GM19372 (cell line): Measurements from ENCODE around the gene HCN3.
"Not testable (repeated sequence)": the region's sequence is repeated elsewhere in the genome, so short reads cannot be mapped to it uniquely, and the experiment has no call there.

Experiments
- ATAC-seq: cut with Tn5 transposase; IDR thresholded peaks from one replicate; pipeline ENCODE4 v1.9.1; 2021; ENCODE audit warnings: mild to moderate bottlenecking, low read depth, moderate library complexity; ENCODE audit not compliant: unreplicated experiment

The HCN3 gene

GRCh38 chr1:155277070-155277901 lies at the start of gene HCN3:
HCN3 (plus strand) TSS chr1:155277463; CDS start chr1:155277591, 128 bp downstream.
- peak; percentile 66 for ATAC-seq

- ATAC-seq = no peak
These were observed 49.2 kb upstream of the HCN3 start for GRCh38 chr1:155228096-155228427.

- ATAC-seq = not testable (repeated sequence)
These were observed 46.0 kb upstream of the HCN3 start for GRCh38 chr1:155231302-155231701.

- not testable (repeated sequence) for ATAC-seq
These were observed 45.0 kb upstream of the HCN3 start for GRCh38 chr1:155232001-155232978.

- not testable (repeated sequence) for ATAC-seq
These were observed 43.8 kb upstream of the HCN3 start for GRCh38 chr1:155233502-155233901.

- ATAC-seq = not testable (repeated sequence)
These were observed 41.9 kb upstream of the HCN3 start for GRCh38 chr1:155235375-155235774.

GRCh38 chr1:155236451-155236850 lies 40.8 kb upstream of the HCN3 start:
- ATAC-seq = no peak

- ATAC-seq = no peak
These were observed 36.1 kb upstream of the HCN3 start for GRCh38 chr1:155241069-155241679.

- ATAC-seq = no peak
These were observed 35.4 kb upstream of the HCN3 start for GRCh38 chr1:155241841-155242264.

GRCh38 chr1:155242805-155243358 lies 34.4 kb upstream of the HCN3 start:
- no peak for ATAC-seq

GRCh38 chr1:155244368-155245162 lies 32.7 kb upstream of the HCN3 start:
- ATAC-seq = peak; percentile 93

- ATAC-seq = no peak
These were observed 32.1 kb upstream of the HCN3 start for GRCh38 chr1:155245163-155245524.

- ATAC-seq = not testable (repeated sequence)
These were observed 30.5 kb upstream of the HCN3 start for GRCh38 chr1:155246796-155247195.

GRCh38 chr1:155247667-155248553 lies 29.4 kb upstream of the HCN3 start:
- no peak for ATAC-seq

- peak; percentile 16 for ATAC-seq
These were observed 27.0 kb upstream of the HCN3 start for GRCh38 chr1:155250246-155250632.

- ATAC-seq = peak; percentile 83
These were observed 26.4 kb upstream of the HCN3 start for GRCh38 chr1:155250633-155251449.

- ATAC-seq = no peak
These were observed 25.7 kb upstream of the HCN3 start for GRCh38 chr1:155251566-155251965.

GRCh38 chr1:155253208-155253607 lies 24.1 kb upstream of the HCN3 start:
- ATAC-seq = no peak
